ENCODE measurements around the gene EBF4.

DNA sequence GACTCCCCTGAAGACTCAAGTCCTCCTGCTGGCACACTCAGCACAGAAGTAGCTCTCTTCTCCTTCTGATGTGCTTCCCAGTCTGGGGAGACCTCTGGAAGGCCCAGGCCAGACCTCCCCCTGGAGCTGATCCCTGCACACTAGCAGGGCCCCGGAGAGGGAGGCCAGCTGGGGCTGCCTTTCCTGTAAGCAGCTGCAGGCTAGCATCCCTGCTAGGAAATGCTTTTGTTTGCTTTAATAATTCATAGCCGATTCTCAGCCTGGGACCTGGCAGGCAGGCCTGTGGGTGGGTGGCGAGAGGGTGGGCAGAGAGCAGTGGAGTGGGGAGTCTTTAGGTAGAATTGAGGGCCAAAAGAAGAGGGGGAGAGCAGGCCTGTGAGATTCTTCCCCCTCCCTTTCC, 5.2 kb downstream of the EBF4 start:
- TF ChIP-seq CTCF (conservative IDR thresholded peaks at IDR 0.05) = no peak
- TF ChIP-seq ZFX (IDR thresholded peaks at IDR 0.05) = no peak

Data from C4-2B (cell line).